AG09319 (cell line): ENCODE results near the gene BCLAF1.

Experiments
- DNase-seq: peaks from one replicate; pipeline ENCODE4 v3.0.0-alpha.2; 2010; ENCODE audit warnings: low read depth; ENCODE audit errors: extremely low read depth
- TF ChIP-seq, protein P1 (sequence below): IDR thresholded peaks from 2 replicates; pipeline ENCODE4 v1.5.1; 2011; ENCODE audit warnings: low read depth, mild to moderate bottlenecking, inconsistent platforms, low read length, moderate library complexity

BCLAF1 gene

DNA sequence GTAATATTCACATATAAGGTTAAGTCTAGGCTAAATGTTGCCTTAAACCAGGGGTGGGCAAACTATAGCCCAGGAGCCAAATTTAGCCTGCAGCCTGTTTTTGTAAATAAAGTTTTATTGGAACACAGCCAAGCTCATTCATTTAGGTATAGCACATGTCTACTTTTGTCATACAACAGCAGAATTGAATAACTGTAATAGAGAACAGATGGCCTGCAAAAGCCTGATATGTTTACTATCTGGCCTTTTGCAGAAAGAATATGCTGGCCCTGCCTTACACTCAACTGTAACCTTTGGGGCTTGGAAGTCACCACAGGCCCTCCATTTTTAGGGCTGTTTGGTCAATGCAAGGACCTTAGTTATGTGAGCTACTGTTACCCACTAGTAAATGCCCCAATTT lies 17.7 kb upstream of the BCLAF1 start:
- TF ChIP-seq, protein P1, sequence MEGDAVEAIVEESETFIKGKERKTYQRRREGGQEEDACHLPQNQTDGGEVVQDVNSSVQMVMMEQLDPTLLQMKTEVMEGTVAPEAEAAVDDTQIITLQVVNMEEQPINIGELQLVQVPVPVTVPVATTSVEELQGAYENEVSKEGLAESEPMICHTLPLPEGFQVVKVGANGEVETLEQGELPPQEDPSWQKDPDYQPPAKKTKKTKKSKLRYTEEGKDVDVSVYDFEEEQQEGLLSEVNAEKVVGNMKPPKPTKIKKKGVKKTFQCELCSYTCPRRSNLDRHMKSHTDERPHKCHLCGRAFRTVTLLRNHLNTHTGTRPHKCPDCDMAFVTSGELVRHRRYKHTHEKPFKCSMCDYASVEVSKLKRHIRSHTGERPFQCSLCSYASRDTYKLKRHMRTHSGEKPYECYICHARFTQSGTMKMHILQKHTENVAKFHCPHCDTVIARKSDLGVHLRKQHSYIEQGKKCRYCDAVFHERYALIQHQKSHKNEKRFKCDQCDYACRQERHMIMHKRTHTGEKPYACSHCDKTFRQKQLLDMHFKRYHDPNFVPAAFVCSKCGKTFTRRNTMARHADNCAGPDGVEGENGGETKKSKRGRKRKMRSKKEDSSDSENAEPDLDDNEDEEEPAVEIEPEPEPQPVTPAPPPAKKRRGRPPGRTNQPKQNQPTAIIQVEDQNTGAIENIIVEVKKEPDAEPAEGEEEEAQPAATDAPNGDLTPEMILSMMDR, result no peak
- DNase-seq, result no peak

DNA sequence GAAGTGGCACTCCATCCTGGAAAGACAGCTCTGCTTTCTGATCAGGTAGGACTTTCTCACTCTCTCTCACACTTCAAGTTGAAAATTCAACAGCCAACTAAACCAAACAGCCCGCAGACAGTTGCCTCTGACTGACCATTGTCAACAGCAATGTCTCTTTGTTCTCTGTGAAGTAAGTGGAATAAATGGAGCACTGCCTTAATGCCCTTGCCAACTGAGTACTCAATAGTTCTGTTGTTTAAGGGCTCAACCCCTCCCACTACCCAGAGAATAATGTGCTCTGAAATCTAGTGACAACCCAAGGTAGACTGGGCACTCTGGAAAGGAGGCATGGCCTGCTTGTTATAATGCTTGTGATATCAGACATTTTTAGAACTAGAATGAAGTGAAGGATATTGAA lies 16.8 kb upstream of the BCLAF1 start:
- DNase-seq, result no peak
- TF ChIP-seq, protein P1, result no peak

DNA sequence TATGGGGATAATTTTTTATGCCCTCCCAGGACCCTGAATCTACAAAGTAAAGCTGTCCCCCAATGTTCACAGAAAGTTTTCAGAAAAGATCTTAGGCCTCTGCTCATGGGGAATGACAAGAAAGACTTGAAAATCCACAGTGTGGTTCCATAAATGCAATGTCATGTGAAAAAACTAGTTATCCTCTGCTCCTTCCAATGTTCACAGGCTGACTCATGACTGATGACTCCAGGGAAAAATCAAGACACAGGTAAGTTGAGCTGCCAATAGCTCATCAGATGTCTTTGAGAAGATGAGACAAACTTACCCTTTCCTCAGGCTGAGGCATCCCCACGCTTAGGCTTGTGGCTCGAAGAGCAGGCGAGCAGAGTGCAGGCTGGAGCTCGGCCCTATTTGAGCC lies 14.8 kb upstream of the BCLAF1 start:
- TF ChIP-seq, protein P1, result no peak
- DNase-seq, result no peak

DNA sequence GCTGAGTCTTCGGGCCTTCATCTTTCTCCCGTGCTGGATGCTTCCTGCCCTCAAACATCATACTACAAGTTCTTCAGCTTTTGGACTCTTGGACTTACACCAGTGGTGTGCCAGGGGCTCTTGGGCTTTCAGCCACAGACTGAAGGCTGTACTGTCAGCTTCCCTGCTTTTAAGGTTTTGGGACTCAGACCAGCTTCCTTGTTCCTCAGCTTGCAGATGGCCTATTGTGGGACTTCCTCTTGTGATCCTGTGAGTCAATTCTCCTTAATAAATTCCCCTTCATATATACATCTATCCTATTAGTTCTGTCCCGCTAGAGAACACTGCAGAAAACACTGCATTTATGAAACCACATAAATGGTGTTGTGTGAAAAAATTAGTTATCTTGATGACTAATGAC lies 13.9 kb upstream of the BCLAF1 start:
- TF ChIP-seq, protein P1, result no peak
- no peak for DNase-seq

DNA sequence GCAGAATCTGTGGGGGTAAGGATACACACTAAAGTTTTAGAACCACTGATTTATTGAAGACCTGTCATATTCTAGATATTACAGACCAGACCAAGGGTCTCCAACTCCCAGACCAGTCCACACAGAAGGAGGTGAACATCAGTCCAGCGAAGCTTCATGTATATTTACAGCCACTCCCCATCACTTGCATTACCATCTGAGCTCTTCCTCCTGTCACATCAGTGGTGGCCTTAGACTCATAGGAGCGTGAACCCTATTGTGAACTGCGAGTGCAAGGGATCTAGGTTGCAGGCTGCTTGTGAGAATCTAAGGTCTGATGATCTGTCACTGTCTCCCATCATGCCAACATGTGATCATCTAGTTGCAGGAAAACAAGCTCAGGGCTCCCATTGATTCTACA lies 5.0 kb upstream of the BCLAF1 start:
- no peak for DNase-seq
- TF ChIP-seq, protein P1, result no peak

DNA sequence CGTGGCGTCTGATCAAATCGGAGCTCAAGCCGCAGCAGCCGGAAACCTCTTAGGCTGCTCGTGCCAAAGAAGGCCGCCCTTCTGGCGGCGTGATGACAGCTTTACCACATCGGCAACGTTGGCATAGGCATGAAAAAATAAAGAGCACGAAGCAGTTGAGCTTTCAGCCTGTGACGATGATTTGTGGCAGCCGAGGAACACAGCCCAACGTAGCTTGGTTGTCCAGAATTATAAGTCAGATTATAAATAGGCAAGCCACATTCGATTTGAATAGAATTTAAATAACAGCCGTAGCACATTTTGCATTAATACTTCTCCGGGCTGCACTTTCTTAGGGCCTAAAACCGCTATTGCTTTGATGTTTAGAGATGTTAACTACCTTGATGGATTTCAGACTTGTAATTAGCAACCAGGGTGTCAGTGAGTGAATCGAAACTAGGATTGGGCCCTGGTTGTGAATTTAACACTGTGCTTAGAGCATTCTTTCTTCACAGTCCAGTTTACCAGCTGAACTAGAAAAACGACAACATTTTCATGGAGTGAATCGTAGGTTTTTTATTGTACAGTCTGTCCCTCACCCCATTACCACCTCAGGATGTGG lies 864 bp upstream of the BCLAF1 start:
- TF ChIP-seq, protein P1, result no peak
- peak; percentile 79 for DNase-seq

DNA sequence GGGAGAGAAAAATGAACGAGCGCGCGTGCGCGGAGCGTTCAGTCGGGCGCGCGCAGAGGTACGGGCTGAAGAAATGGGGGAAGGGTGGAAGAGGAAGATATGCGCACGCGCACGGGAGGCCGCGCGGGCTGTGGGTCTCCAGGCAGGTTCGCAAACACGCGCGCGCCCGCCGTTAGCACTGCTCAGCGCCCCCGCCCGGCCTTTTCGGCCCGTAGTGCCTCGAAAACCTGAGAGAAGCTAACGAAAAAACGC lies 393 bp downstream of the BCLAF1 start:
- DNase-seq, result peak; percentile 75

More for the DNA sequence above, 393 bp downstream of the BCLAF1 start:
- TF ChIP-seq, protein P1, result no peak
